Daoy (cell line): ENCODE results near the gene DNAJB13. TPM values are rescaled to one million over a fixed set of nuclear protein-coding genes. Genes with fewer than 3 reads are reported as not detected.
"Not testable (repeated sequence)": the region's sequence is repeated elsewhere in the genome, so short reads cannot be mapped to it uniquely, and the experiment has no call there.

Source experiments
- DNase-seq: peaks from one replicate; pipeline ENCODE4 v3.0.0-alpha.2; 2015; ENCODE audit warnings: low read depth
- total RNA-seq: library from RNA; depleted of rRNA; stranded (reverse); fragments of >200 nt; shearing (Covaris generic); gene quantifications from 2 replicates; pipeline ENCODE4 v1.2.3, GENCODE V29; 2014

The DNAJB13 gene
- total RNA-seq, 1 experiment from 2014 or later, result not detected

DNA sequence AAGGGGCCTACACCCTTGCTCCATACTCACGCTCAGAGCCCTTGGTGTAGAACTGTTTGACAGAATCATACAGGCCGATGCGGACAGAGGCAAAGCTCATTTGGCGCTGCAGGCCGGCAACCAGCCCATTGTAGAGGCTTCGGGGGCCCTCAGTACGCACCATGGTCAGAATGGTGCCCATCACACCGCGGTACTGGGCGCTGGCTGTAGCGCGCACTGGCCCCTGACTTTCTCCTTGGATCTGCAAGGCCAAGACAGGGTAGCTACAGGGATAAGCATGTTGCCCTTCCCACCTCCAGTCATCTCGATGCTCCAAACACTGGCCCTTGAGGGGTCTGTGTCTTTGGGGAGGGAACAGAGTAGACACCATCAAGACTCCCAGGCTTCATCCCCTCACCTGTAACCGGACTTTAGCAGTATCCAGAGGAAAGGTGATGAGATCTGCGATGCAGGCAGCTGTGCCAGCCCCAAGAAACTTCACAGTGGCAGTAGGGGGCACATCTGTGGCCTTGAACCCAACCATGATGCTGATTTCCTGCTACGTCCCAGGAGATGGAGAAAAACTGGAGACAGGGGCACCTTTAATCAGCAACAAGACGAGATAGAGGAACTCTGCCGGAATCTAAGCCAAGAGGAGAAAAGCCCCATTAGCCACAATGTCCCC, 27.2 kb downstream of the DNAJB13 start:
- no peak for DNase-seq

DNA sequence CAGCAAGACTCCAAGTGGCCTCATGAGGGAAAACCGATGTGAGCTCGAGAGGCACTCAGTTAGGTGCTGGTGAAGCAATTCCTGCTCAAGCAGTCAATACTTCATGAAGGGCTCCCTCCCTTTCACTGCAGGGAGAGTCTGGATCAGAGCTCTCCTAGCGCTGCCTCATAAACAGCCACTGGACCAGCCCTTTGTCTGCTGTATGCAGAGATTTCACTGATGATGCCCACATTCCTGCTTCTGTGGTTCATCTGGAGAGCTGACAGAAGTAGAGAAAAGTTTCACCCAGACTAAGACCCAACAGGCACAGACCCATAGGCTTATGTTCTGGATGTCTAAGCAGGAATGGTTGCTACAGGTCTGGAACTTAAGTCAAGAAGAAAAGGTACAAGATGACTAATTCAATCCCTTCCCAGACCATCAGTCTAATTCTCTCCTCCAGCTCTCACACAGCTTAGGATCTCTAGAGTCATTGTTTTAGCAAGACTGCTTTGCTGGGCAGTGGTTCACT, 27.8 kb downstream of the DNAJB13 start:
- no peak for DNase-seq

DNA sequence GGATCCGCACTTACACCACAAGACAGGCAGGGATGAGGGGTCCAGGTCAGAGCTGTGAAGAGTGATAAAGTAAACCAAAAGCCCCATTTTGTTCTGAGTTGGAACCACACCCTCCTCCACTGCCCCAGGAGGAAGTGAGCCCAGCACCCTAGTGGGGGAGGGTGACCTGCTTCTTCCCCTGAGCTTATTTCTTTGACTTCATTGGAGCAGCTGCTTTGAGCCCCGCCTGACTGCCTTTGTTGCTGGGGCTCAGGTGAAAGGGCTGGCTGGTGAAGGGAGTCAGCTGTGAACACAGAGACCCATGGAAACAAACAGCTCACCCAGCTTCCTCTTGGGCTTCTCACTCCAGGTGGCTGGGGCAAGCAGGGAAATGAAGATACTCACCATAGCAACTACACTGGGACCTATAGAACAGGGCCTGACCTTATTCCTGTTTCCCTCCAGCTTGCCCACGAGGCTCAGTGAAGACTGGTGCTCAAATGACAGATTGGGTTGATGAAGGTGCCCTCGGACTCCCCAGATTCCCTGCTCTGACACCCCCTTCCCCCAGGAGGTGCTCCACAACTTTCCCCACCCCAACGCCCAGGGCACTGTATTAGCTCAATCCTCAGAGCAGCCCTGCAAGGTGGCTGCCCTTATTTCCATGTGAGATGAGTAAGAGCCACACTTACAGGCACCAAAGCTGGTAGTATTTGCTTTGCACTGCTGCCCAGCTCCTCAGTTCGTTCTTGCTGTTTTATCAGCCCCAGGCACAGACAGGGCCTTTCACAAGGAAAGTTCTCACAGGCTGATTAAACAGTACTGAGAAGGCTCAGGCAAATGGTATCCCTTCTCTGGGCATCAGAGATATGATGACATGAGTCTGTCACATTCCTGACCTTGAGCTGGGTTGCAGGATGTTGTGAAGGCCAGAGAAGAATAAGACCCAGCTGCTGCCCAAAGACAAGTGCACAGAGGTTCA, 29.5 kb downstream of the DNAJB13 start:
- no peak for DNase-seq

DNA sequence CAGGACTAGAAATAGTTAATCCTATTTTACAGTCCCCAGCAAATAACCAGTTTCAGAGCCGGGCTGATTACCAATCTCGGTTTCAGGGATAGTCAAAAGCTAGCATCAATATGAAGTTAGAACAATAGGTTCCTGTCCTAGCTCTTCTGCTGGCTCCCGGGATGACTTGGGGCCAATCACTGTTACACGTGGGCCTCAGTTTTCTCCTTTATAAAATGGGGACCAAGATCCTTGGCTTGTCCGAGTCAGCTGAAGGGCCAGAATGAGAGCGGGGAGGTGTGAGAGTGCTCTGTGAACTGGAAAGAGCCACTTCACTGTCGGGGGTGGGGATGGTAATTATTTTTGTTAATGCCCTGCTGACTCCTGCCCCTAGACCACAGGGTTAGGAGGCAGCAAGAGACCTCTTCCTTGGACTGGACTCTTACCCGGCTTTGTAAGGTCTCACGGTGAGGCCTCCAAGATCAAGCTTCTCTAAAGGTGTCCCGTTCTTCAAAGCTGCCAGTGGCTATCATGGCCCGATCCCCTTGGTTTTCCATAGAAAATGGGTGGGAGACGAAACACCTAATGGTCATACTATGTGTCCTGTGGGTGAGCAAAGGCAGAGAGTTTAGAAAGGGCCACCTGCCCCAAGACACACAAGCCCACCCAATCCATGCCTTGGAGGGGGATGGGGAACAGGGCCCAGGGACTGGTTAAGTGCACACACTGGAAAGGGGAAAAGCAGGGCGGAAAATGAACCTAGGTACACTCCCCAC, 30.4 kb downstream of the DNAJB13 start:
- no peak for DNase-seq

DNA sequence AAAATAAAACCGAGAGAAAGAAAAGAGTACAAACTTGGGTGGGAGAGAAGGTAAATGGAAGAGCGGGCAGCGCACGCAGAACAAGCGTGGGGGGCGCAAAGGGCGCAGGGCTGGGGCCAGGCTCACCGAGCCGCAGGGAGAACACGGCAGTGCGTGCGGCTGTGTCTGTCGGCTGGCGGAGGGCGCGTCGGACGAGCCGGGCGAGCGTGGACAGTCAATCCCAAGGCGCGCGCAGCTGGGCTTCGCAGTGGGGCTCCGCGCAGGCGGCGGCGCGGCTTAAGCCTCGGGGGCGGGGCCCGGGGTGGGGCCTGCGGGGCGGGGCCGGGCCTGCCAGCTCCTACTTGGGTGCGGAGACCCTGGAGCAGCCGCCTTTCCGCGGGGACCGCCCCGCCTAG, 31.8 kb downstream of the DNAJB13 start, which contains the start of gene UCP2:
Gene UCP2, minus strand, starts transcription at position 249 of the 395 bp plus-strand sequence. CDS start 4,465 bp downstream, outside the sequence.
- peak; percentile 92 for DNase-seq

DNA sequence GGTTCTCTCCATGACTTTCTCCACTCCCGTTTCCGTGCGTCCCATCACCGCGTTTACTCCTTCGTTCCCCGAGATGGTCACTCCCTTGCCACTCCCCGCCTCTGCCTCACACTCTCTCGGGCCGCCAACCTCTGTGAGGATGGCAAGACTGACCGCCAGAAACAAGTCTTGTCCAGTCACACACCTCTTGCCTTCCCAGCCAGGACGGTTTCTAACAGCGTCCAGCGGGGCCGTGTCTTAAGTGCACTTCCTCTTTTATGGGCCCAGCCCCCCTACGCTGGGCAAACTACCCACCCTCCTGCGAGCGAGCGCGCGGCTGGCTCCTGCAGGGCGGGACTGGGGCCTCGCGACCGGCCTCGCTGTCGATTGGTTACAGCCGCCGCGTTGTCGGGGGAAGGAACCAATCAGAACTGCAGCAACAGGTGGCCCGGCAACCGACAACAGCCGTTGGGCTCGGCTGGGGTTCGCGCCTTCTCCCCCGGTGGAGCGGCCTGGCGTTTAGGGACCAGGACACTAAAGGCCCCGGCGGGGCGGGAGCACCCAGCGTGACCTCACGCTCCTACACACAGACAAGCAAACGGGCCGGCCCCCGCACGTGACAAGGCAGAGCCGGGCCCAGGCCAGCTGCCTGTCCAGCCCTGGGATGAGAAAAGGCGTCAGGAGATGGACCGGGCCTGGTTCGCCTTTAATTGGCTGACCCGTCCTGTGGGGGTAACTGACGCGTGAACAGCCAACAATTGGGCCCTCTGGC, 32.3 kb downstream of the DNAJB13 start:
- DNase-seq, result peak; percentile 96

DNA sequence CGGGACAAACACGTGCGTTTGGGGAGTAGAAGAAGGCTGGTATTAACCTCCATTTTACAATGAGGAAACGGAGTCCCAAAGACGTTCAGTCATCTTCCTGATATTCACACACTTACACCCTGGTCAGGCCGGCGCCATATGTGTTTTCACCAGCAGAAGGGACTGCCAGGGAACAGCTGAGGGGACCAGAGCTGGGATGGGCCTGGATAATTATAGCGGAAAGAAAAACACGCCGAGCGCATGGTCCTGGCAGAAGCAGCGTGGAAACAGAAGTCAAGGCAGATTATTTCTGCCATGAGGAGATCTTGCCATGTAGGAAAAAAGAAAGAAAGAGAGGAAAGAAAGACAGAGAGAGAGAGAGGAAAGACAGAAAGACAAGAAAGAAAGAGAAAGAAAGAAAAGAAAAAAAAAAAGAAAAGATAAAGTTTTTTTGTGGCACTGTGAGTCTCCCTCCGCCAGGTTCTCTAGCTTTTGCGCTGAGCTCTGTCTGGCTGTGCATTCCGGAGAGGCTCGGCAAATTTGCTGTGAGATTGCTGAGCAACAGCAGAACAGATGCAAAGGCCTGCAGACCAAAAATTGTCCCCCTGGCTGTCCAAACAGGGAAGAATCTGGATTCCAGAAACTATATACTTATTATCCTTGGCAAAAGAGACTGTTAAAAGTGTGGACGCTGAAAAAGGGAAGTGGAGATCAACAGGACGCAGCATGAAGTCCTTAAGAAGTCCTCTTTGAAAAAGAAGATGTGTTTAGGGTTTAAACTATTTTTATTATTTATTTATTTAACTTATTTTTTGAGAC, 33.1 kb downstream of the DNAJB13 start:
- no peak for DNase-seq

DNA sequence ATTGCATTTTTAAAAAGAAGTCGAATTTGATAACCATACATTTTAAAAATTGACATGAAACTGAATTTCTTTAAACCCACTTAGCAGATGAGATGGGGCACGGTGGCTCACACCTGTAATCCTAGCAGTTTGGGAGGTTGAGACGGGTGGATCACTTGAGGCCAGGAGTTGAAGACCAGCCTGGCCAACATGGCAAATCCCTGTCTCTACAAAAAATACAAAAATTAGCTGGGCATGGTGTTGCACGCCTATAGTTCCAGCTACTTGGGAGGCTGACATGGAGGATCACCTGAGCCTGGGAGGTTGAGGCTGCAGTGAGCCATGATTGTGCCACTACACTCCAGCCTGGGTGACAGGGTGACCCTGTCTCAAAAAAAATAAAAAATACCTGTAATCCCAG, 34.8 kb downstream of the DNAJB13 start:
- DNase-seq, result not testable (repeated sequence)

DNA sequence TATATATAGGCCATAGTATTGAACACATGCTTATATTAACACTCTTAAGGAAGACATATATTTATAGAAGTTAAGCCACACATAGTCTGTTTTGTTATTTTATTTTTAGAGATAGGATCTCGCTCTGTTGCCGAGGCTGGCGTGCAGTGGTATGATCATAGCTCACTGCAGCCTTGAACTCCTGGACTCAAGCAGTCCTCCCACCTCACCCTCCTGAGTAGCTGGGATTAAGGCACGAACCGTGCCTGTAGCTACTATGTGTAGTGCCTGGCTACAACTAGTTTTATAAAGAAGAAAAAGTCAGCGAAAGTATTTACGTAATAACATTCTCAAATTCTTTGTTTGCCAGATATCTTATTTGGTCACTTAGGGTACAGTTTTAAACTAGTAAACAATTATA, 37.4 kb downstream of the DNAJB13 start:
- no peak for DNase-seq

DNA sequence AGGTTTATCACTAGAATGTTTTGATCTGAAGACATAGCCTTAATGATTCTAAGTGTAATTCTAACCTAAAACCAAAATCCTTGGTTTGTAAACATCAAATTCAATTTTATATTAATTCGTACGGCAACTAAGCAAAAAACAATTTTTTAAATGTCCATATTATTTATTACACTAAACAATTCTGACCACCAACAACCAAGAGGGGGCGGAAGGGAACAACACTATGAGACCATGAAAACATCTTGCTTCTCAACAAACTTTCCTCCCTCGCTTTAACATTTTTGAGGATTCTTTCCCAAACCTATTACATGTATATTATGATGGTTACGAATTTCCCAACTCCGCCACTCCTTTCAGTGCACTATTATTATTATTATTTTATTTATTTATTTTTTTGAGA, 38.3 kb downstream of the DNAJB13 start:
- no peak for DNase-seq

DNA sequence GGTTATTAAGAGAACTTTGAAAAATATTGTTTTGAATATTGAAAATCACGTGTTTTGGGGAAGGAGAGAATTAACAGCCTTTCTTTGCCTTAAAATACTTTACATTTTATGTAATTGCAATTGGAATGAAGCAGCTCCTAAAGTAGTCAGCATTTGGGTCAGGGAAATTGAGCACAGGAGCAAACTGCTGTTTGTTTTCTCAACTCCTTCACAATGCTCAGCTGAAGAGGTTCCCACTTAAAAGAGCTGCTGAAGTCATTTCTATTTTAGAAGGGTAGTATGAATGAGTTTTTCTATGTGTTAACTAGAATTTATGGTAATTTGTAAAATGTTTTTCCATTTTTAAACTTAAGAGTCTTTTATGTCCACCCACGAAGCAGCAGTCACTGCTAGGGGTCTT, 39.9 kb downstream of the DNAJB13 start:
- DNase-seq, result no peak

DNA sequence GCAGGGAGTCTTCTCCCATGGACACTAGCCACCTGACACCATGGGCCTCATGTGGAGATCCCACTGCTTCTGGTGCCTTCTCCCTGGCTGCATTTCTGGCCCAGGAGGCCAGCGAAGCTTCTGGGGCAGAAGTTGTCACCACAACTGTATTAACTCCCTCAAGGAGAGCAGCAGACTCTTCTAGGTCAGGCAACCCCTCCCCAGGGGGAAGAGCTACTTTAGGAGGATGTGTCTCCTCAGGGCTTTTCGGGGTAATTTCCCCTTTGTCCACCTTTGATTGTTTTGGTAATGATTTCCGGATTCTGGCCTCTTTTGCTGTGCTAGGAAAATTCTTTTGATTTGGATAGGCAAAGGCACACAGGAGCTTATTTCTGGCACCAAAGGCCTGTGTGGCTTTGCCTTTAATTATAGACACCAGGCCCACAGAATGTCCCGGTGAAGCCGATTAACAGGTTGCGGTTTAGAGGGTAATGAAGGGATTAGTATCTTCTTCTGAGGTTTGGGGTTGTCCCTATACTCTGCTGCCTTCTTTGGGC, 40.7 kb downstream of the DNAJB13 start:
- no peak for DNase-seq

DNA sequence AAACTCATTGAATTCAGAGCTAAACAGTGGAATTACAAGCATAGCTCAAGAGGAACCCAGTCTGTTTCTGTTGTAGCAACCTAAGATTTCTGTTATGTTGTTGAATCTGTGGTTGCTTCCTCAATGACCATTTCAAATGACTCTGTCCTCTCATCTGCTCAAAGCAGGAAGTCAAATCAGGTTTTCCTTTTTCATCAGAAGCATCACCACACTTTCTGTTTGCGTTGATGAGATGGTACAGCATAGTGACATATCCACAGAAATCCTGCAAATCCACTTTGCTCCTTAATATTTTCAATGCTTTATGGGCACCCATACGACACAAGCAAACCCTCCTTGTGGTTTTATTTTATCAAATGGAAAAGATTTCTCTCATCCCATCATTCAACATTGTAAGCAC, 44.4 kb downstream of the DNAJB13 start:
- no peak for DNase-seq

DNA sequence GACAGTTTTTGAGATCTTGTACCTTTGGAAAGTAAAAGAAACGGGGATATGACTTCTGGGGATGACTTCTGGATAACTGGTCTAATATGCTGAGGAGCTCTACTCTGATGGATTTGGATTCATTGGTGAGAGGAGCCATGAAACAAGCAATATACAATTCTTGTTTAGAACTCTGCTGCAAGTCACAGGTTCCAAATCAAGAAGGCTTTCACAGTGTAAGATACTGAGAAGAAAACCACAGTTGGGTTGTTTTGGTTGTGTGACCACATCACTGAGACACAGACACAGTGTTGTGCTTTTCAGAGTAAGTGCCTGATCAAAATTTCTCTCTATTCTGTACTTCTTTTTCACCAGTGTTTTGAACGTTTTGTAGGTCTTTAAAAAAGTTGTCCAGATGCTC, 44.9 kb downstream of the DNAJB13 start:
- no peak for DNase-seq

DNA sequence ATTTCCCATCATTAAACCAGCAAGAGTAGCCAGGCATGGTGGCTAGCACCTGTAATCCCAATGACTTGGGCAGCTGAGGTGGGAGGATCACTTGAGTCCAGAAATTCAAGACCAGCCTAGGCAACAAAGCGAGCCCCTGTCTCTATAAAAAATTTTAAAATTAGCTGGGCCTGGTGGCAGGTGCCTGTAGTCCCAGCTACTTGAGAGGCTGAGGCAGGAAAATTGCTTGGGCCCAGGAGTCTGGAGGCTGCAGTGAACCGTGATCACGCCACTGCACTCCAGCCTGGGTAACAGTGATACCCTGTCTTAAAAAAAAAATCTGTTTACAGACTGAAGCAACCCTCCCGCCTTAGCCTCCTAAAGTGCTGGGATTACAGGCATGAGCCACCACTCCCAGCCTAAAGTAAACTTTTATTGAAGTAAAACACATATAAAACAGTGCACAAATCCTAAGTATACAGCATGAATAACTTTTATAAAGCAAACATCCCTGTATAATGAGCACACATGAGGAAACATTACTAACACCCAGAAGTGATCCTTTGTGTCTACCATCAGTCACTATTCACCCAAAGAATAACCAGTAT, 45.4 kb downstream of the DNAJB13 start:
- DNase-seq, result no peak

DNA sequence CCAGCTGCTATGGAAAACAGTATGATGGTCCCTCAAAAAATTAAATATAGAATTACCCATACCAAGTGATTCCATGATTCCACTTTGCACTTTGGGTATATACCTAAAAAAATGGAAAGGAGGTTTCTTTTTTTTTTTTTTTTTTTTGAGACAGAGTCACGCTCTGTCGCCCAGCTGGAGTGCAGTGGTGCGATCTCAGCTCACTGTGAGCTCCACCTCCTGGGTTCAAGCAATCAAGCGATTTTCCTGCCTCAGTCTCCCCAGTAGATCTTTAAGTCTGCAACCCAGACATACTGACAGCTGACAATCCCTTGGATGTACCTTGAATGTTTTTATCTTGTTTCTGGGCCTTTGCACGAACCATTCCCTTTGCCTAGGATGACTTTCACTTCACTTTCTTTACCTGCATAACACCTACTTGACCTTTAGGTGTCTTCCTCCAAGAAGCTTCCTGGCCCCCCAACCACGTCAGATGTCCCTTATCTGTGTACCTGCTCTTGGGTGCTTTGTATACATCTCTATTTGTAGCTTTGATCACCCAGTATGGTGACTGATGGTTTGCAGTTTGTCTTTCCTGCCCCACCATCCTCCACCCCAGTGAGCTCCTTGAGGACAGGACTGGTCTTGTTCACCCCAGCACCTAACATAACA, 46.4 kb downstream of the DNAJB13 start:
- no peak for DNase-seq

DNA sequence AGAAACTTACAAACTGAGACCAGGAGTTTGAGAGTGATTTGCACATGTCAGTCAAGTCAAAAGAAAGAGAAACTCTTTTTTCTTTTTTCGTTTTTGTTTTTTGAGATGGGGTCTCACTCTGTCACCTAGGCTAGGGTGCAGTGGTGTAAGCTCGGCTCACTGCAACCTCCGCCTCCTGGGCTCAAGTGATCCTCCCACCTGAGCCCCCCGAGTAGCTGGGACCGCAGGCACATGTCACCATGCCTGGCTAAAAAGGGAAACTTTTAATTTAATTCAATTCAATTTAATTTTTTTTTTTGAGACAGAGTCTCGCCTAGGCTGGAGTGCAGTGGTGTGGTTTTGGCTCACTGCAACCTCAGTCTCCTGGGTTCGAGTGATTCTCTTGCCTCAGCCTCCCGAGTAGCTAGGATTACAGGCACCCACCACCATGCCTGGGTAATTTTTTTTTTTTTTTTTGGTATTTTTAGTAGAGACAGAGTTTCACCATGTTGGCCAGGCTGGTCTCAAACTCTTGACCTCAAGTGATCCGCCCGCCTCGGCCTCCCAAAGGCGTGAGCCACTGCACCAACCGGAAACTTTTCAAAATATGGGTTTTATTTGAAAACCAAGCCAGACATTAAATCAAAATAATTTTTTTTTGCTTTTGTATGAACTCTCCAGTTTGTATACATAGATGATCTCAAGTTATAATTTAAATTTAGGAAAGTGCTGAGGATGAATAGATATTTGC, 48.2 kb downstream of the DNAJB13 start:
- no peak for DNase-seq

DNA sequence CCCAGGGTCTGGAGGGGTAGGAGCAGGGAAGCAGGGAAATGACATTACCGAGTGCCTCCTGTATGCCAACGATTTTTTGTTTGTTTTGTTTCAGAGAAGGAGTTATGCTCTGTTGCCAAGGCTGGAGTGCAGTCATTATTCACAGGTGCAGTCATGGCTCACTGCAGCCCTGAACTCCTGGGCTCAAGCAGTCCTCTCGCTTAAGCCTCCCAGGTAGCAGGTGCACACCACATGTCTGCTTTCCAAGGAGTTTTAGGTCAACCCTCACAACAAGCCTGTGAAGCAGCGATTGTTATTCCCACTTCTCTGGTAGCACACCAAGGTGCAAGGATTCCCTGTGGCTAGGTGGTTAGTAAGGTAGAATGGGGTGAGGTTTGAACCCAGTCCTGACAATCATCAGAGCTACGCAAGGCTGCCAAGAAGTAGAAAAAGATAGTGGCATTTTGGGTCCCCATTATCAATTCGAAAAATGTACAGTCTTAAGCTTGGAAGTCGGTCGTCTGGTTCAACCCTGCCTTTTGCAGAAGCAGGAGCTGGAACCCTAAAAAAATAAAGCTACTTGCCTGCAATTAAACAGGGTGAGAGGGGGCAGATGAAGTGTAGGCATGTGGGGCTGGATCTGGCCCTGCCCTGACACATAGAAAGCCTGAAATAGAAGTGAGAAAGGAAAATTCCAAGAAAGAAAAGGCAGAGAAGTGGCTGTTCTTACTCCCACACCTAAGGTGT, 48.9 kb downstream of the DNAJB13 start:
- no peak for DNase-seq
